ENCODE data around the gene KAT14.
"Not testable (repeated sequence)": the region's sequence is repeated elsewhere in the genome, so short reads cannot be mapped to it uniquely, and the experiment has no call there.

The KAT14 gene

DNA sequence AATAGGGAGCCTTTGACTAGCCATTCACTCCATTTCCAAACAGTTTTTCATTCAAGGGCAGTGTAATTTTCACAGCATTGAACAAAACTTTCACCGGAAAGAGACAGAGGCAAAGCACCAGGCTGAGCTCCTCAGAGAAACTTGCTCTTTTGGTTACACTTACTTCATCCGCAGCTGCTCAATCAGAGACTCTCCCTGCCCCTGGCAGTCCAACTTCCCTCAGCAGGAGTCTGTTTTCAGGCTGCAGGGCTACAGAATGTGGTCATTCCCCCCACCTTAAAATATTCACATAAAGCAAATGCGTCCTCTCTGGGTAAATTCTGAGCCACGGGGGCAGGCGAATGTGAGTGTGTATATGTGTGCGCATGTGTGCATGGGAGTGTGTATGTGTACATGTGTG lies 80.6 kb downstream of the KAT14 start:
- in situ Hi-C loops (cut with HindIII; ENCODE audit: low sequenced_read_pairs): no loop called here

DNA sequence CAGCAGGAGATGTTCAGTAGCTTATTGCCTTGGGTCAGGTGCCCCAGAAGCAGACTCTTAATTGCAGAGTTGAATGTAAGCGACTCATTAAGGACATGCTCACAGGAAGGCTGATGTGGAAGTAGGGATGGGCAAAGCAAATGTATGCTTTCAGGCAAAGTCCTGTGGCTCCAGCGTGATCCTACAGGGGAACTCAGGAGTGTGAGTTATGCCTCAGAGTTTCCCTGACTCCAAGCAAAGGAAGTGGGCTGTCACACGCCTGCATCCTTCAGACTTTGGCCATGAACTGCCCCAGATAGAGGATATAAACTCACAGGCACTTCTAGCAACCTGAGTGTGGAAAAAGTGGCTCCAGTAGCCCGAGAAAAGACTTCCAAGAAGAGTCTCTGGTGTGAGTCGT lies 85.7 kb downstream of the KAT14 start:
- in situ Hi-C loops (cut with HindIII; ENCODE audit: low sequenced_read_pairs): no loop called here

GRCh38 chr20:18224968-18225568 lies 87.4 kb downstream of the KAT14 start:
- in situ Hi-C loops (cut with HindIII; ENCODE audit: low sequenced_read_pairs): no loop called here

DNA sequence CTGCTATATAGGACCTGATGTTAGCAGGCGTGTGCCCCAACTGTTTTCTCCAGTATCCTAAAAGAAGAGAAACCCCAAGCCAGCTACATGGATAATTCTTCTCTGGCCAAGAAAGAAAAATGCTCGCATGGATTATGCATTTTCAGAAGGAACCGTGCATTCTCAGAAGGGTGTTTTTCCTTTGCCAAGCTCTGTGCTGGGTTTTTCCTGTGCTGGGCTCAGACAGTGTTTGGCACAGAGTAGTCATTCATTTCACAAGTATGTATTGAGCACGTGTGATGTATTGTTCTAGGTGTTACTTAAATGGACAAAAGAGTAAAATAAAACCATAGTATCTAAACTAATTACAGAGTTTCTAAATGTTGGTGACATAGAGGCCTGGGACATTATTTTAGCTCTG lies 88.0 kb downstream of the KAT14 start:
- in situ Hi-C loops (cut with HindIII; ENCODE audit: low sequenced_read_pairs): no loop called here

- in situ Hi-C loops (cut with HindIII; ENCODE audit: low sequenced_read_pairs): not testable (repeated sequence)
Measured at GRCh38 chr20:18226741-18227140, 89.1 kb downstream of the KAT14 start.

DNA sequence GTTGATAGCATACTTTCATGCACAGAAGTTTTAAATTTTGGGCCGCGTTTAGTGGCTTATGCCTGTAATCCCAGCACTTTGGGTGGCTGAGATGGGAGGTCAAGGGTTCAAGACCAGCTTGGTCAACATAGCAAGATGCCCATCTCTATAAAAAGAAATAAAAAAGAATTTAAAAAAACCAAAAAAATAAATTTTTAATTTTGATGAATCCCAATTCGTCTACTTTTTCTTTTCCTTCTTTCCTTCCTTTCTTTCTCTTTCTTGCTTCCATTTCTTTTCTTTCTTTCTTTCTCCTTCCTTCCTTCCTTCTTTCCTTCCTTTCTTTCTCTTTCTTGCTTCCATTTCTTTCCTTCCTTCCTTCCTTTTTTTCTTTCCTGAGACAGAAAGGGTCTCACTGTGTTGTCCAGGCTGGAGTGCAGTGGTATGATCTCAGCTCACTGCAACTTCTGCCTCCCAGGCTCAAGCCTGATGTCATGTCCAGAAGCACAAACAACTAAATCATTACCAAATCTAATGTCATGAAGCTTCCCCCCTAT lies 95.8 kb downstream of the KAT14 start:
- in situ Hi-C loops (cut with HindIII; ENCODE audit: low sequenced_read_pairs): no loop called here
